Naive thymus-derived CD4-positive, alpha-beta T cell (primary cell): ENCODE measurements around the gene FRMD4A. TPM values are rescaled to one million over a fixed set of nuclear protein-coding genes. Genes with fewer than 3 reads are reported as not detected.
A peak's percentile ranks its signal among the peaks of the same experiment; 100 is the strongest.

Experiments used
- ATAC-seq: fragments of 150-1000 bp; cut with Tn5 transposase; 2 replicates; pipeline ENCODE4 v1.10.0; 2021; ENCODE audit warnings: mild to moderate bottlenecking, moderate library complexity
- CTCF ChIA-PET: fragments of 350-600 bp; sonication (Branson Sonifier 250); formaldehyde crosslinking; loops from one replicate; lab custom pipeline; 2021; ENCODE audit warnings: antibody characterized with exemption; lab: Charles Lee
- POLR2A ChIA-PET: fragments of 350-600 bp; sonication (Branson Sonifier 250); formaldehyde crosslinking; loops from one replicate; lab custom pipeline; 2021; ENCODE audit warnings: antibody characterized with exemption, inconsistent platforms; lab: Charles Lee
- DNase-seq, 9 donors: peaks; one replicate each; pipeline versions ENCODE4 v3.0.0 to v3.0.0-alpha.2; 2020 to 2022; ENCODE audit warnings: mixed read lengths in 1 of 9
- H3K27ac ChIP-seq: one replicate; pipeline ENCODE4 v1.7.0; 2013; ENCODE audit warnings: mild to moderate bottlenecking, low read depth, low read length, moderate library complexity
- H3K27me3 ChIP-seq, 2 donors: one replicate each; pipeline ENCODE4 v1.7.0; 2013; ENCODE audit warnings: low read length in 2 of 2, mild to moderate bottlenecking in 2 of 2, moderate library complexity in 2 of 2; ENCODE audit not compliant: control insufficient read depth in 2 of 2, insufficient read depth in 2 of 2
- H3K36me3 ChIP-seq, 3 experiments: 1 replicate in 2 of 3; 2 replicates in 1 of 3; pipeline ENCODE4 v1.7.0; 2013; ENCODE audit warnings: low read length in 3 of 3, mild to moderate bottlenecking in 3 of 3, moderate library complexity in 1 of 3; ENCODE audit not compliant: insufficient read depth in 3 of 3, control insufficient read depth in 2 of 3
- H3K4me1 ChIP-seq, 2 donors: one replicate each; pipeline ENCODE4 v1.7.0; 2013; ENCODE audit warnings: low read length in 2 of 2, mild to moderate bottlenecking in 2 of 2, moderate library complexity in 1 of 2; ENCODE audit not compliant: control insufficient read depth in 2 of 2, insufficient read depth in 2 of 2
- H3K4me3 ChIP-seq: 2 replicates; pipeline ENCODE4 v1.7.0; 2013; ENCODE audit warnings: mild to moderate bottlenecking, low read length
- H3K9me3 ChIP-seq, 3 experiments: 1 replicate in 2 of 3; 2 replicates in 1 of 3; pipeline ENCODE4 v1.7.0; 2013; ENCODE audit warnings: low read length in 3 of 3; ENCODE audit not compliant: control insufficient read depth in 2 of 3
- H3K27ac Mint-ChIP-seq, 9 donors: one replicate each; pipeline ENCODE4 v1.8.0; 2020 to 2022; ENCODE audit warnings: mixed read lengths in 9 of 9, mild to moderate bottlenecking in 8 of 9, moderate library complexity in 5 of 9, inconsistent platforms in 2 of 9
- H3K27me3 Mint-ChIP-seq, 5 donors: one replicate each; pipeline ENCODE4 v1.8.0; 2021 to 2022; ENCODE audit warnings: mixed read lengths in 5 of 5, mild to moderate bottlenecking in 1 of 5
- H3K36me3 Mint-ChIP-seq, 5 donors: one replicate each; pipeline ENCODE4 v1.8.0; 2020 to 2022; ENCODE audit warnings: mixed read lengths in 5 of 5, mild to moderate bottlenecking in 3 of 5, inconsistent platforms in 1 of 5
- H3K4me1 Mint-ChIP-seq, 7 donors: one replicate each; pipeline ENCODE4 v1.8.0; 2020 to 2022; ENCODE audit warnings: mixed read lengths in 7 of 7, mild to moderate bottlenecking in 3 of 7, inconsistent platforms in 1 of 7
- H3K4me3 Mint-ChIP-seq, 10 donors: one replicate each; pipeline ENCODE4 v1.8.0; 2020 to 2022; ENCODE audit warnings: mild to moderate bottlenecking in 10 of 10, mixed read lengths in 10 of 10, moderate library complexity in 6 of 10, inconsistent platforms in 2 of 10
- H3K9me3 Mint-ChIP-seq, 11 donors: one replicate each; pipeline ENCODE4 v1.8.0; 2020 to 2022; ENCODE audit warnings: mixed read lengths in 11 of 11, mild to moderate bottlenecking in 4 of 11, inconsistent platforms in 1 of 11, moderate library complexity in 1 of 11
- intact Hi-C, 2 donors: fragments of 100-400 bp; cut with micrococcal nuclease; formaldehyde crosslinking; loops; one replicate each; pipeline ENCODE4 v1.15.1; 2023
- polyA plus RNA-seq, 2 donors: library from polyadenylated mRNA; unstranded; fragments of 300-500 nt; fragmentation: Illumina TruSeq; gene quantifications; one replicate each; pipeline ENCODE4 v1.2.3, GENCODE V29; 2021
- total RNA-seq, 6 experiments: library from RNA in 5 of 6; stranded (reverse) in 5 of 6; gene quantifications; 1 replicate in 5 of 6; 2 replicates in 1 of 6; pipeline ENCODE4 v1.2.3 and lab custom pipeline; 2021 to 2026

Gene FRMD4A
- total and polyA plus RNA-seq, 7 experiments from 2014 or later, result 0.10 to 3.1 (median 0.62) TPM

GRCh38 chr10:13969792-13970140 is 361.0 kb downstream of the FRMD4A start:
- Histone ChIP-seq H3K27ac (no peak overlapping the region), H3K9me3 (no peaks in the 10 kb centered on the region), H3K27me3 (no peaks in the 10 kb centered on the region), H3K36me3 (no peaks in the 10 kb centered on the region), H3K4me3 (no peak overlapping the region), H3K4me1 (no peaks in the 10 kb centered on the region)
- H3K27ac Mint-ChIP-seq, result no peak overlapping the region
- H3K36me3 Mint-ChIP-seq, result no peaks in the 10 kb centered on the region
- ATAC-seq, result no peak
- peaks cover 0 to 3% (median 0%) of the 10 kb centered on the region in 11 donors for H3K9me3 Mint-ChIP-seq
- ChIA-PET CTCF (interaction anchor here (0.6 kb wide), 1 partner anchor 82 kb away, joined by 4 read pairs; no protein-coding TSS in a partner anchor), POLR2A (no interaction called here)
- peaks cover 0 to 10% (median 0%) of the 10 kb centered on the region in 5 donors for H3K27me3 Mint-ChIP-seq
- intact Hi-C loops, result no loop called here
- no peak for DNase-seq
- H3K4me1 Mint-ChIP-seq, result no peaks in the 10 kb centered on the region
- H3K4me3 Mint-ChIP-seq, result no peak overlapping the region

GRCh38 chr10:13969118-13969791 is 361.5 kb downstream of the FRMD4A start:
- Mint-ChIP-seq H3K9me3 (peaks cover 0 to 3% (median 0%) of the 10 kb centered on the region in 11 donors), H3K27me3 (peaks cover 0 to 10% (median 0%) of the 10 kb centered on the region in 5 donors), H3K4me3 (no peak overlapping the region), H3K4me1 (no peaks in the 10 kb centered on the region), H3K36me3 (no peaks in the 10 kb centered on the region), H3K27ac (no peak overlapping the region)
- ATAC-seq, result no peak
- no peak overlapping the region for H3K4me3 ChIP-seq
- H3K27me3 ChIP-seq, result no peaks in the 10 kb centered on the region
- CTCF ChIA-PET, result interaction anchor here (0.6 kb wide), 1 partner anchor 83 kb away, joined by 4 read pairs; no protein-coding TSS in a partner anchor
- intact Hi-C loops, result no loop called here
- no peaks in the 10 kb centered on the region for H3K36me3 ChIP-seq
- H3K4me1 ChIP-seq, result no peaks in the 10 kb centered on the region
- POLR2A ChIA-PET, result no interaction called here
- H3K27ac ChIP-seq, result no peak overlapping the region
- no peak for DNase-seq
- H3K9me3 ChIP-seq, result no peaks in the 10 kb centered on the region

- Histone ChIP-seq H3K4me3 (no peak overlapping the region), H3K27ac (no peak overlapping the region), H3K36me3 (no peaks in the 10 kb centered on the region), H3K4me1 (no peaks in the 10 kb centered on the region), H3K9me3 (no peaks in the 10 kb centered on the region), H3K27me3 (no peaks in the 10 kb centered on the region)
- Mint-ChIP-seq H3K9me3 (peaks cover 0 to 3% (median 0%) of the 10 kb centered on the region in 11 donors), H3K36me3 (no peaks in the 10 kb centered on the region), H3K4me1 (peaks cover 0 to 24% (median 14%) of the 10 kb centered on the region in 7 donors), H3K27ac (no peak overlapping the region), H3K27me3 (peaks cover 0 to 10% (median 5%) of the 10 kb centered on the region in 5 donors), H3K4me3 (no peak overlapping the region)
- ChIA-PET POLR2A (interaction anchor here (1.1 kb wide), 1 partner anchor 9 kb away, joined by 4 read pairs; no protein-coding TSS in a partner anchor), CTCF (interaction anchor here (0.5 to 0.6 kb wide), 2 partner anchors 32 to 53 kb away, joined by 3 read pairs; no protein-coding TSS in a partner anchor)
- ATAC-seq, result no peak
- intact Hi-C loops, result no loop called here
- no peak for DNase-seq
Measured at GRCh38 chr10:13961853-13962252, 368.9 kb downstream of the FRMD4A start.

DNA sequence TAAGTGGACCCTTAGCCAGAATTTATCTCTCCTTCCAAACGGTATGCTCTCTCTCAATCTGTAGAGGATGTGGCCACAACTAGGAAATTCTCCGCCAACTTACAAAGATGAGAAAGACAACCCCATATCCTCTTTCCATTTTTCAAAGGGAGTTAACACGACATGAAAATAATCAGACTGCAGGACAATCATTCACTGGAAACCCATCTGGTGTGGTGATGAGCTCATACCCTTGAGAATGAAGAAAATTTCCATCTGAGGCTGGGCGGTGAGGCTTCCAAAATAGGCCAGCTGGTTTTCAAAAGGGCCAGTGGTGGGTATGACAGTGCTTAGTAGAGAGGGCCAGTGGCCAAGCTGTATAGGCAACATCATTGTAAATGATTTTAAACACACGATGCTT is 369.6 kb downstream of the FRMD4A start:
- H3K9me3 Mint-ChIP-seq, result no peaks in the 10 kb centered on the region
- H3K27me3 Mint-ChIP-seq, result peaks cover 0 to 10% (median 5%) of the 10 kb centered on the region in 5 donors
- intact Hi-C loops, result no loop called here
- no peak overlapping the region for H3K4me3 Mint-ChIP-seq
- Histone ChIP-seq H3K4me1 (no peaks in the 10 kb centered on the region), H3K4me3 (no peak overlapping the region), H3K9me3 (no peaks in the 10 kb centered on the region), H3K36me3 (no peaks in the 10 kb centered on the region), H3K27ac (no peak overlapping the region), H3K27me3 (no peaks in the 10 kb centered on the region)
- no peaks in the 10 kb centered on the region for H3K36me3 Mint-ChIP-seq
- POLR2A ChIA-PET, result interaction anchor here (0.5 kb wide), 1 partner anchor 53 kb away, joined by 3 read pairs; no protein-coding TSS in a partner anchor
- DNase-seq (peak in 1 of 9 donors; percentile 1), ATAC-seq (no peak)
- H3K4me1 Mint-ChIP-seq, result peaks cover 0 to 24% (median 14%) of the 10 kb centered on the region in 7 donors
- CTCF ChIA-PET, result interaction anchor here (0.5 to 0.6 kb wide), 2 partner anchors 32 to 108 kb away, joined by 3 read pairs; no protein-coding TSS in a partner anchor
- H3K27ac Mint-ChIP-seq, result no peak overlapping the region

- no peak for DNase-seq
- no peaks in the 10 kb centered on the region for H3K36me3 Mint-ChIP-seq
- Histone ChIP-seq H3K4me3 (no peak overlapping the region), H3K9me3 (no peaks in the 10 kb centered on the region), H3K4me1 (no peaks in the 10 kb centered on the region), H3K36me3 (no peaks in the 10 kb centered on the region), H3K27me3 (no peaks in the 10 kb centered on the region), H3K27ac (no peak overlapping the region)
- ATAC-seq, result no peak
- H3K9me3 Mint-ChIP-seq, result no peaks in the 10 kb centered on the region
- peaks cover 0 to 10% (median 5%) of the 10 kb centered on the region in 5 donors for H3K27me3 Mint-ChIP-seq
- peaks cover 0 to 24% (median 14%) of the 10 kb centered on the region in 7 donors for H3K4me1 Mint-ChIP-seq
- intact Hi-C loops, result no loop called here
- ChIA-PET CTCF (interaction anchor here (0.5 kb wide), 1 partner anchor 109 kb away, joined by 3 read pairs; no protein-coding TSS in a partner anchor), POLR2A (no interaction called here)
- H3K27ac Mint-ChIP-seq, result no peak overlapping the region
- no peak overlapping the region for H3K4me3 Mint-ChIP-seq
Measured at GRCh38 chr10:13960603-13961002, 370.1 kb downstream of the FRMD4A start.

DNA sequence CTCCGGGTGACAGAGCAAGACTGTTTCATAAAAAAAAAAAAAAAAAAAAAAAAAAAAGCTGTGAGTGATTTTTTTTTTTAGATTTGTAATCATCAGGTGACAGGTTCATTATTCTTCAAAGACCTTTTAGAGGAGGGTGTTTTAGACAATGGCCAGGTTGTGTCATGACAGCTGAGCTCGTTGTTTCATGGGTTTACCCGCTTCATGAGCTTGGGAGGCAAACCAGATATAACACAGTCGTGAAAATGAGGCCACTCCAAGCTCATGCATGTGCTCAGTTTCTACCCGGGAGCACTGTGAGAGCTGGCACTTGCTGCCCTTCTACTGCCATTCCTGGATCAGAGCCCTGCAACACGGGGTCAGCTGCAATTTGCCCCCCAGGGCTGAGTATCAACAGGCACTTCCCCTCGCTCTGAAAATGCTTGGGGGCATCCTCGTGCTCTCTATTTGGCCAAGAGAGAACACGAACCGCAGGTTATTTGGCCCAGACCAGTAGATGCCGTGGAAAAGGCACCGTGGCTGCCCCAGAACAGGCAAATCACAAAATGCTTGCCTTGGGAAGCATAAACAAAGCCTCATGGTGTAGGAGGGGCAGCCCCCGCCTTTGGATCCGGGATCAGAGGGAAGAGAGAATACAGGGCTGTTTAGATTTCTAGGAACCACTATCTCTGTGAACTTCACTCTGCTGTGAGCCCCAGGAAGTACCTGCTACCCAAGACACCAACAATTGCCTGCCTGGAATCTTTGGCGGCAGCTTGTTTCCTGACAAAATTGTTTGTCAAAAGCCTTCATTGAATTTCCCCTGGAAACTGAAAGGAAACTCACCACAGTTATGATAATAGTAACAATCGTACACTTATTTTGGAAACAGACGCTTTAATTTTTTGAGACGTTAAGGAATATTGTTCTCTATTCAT is 371.0 kb downstream of the FRMD4A start:
- Mint-ChIP-seq H3K4me1 (peaks cover 0 to 24% (median 14%) of the 10 kb centered on the region in 7 donors), H3K4me3 (no peak overlapping the region), H3K27ac (no peak overlapping the region), H3K36me3 (no peaks in the 10 kb centered on the region), H3K9me3 (no peaks in the 10 kb centered on the region), H3K27me3 (peaks cover 0 to 7% (median 5%) of the 10 kb centered on the region in 5 donors)
- Histone ChIP-seq H3K4me3 (no peak overlapping the region), H3K27me3 (no peaks in the 10 kb centered on the region), H3K36me3 (no peaks in the 10 kb centered on the region), H3K9me3 (no peaks in the 10 kb centered on the region), H3K27ac (no peak overlapping the region), H3K4me1 (no peaks in the 10 kb centered on the region)
- DNase-seq (no peak), ATAC-seq (no peak)
- ChIA-PET CTCF (no interaction called here), POLR2A (no interaction called here)
- intact Hi-C loops, result no loop called here
